Tibial nerve (tissue), 4 donors: ENCODE results near the gene FAM169A.

ENCODE experiments used
- CTCF ChIP-seq, 5 experiments: fragments of 200-600 bp in 3 of 5; fragments of 450-650 bp in 2 of 5; sonication (generic) in 3 of 5; IDR thresholded peaks; one replicate each; pipeline ENCODE4 v1.5.1; 2016 to 2019; ENCODE audit warnings: antibody characterized with exemption in 5 of 5, mild to moderate bottlenecking in 3 of 5, moderate library complexity in 2 of 5
- EP300 ChIP-seq, 2 donors: sonication (generic); formaldehyde crosslinking; IDR thresholded peaks; one replicate each; pipeline ENCODE4 v1.6.1; 2017; ENCODE audit warnings: antibody characterized with exemption in 2 of 2, mild to moderate bottlenecking in 1 of 2
- POLR2A ChIP-seq, 2 donors: fragments of 450-650 bp; IDR thresholded peaks; one replicate each; pipeline ENCODE4 v1.6.1; 2017; ENCODE audit warnings: antibody characterized with exemption in 2 of 2, mild to moderate bottlenecking in 2 of 2, moderate library complexity in 2 of 2

GRCh38 chr5:74865256-74865803 is 857 bp downstream of the FAM169A start:
- TF ChIP-seq CTCF (IDR thresholded peaks at IDR 0.05) = no peak
- no peak for TF ChIP-seq POLR2A (IDR thresholded peaks at IDR 0.05)
- no peak for TF ChIP-seq EP300 (IDR thresholded peaks at IDR 0.05)
